NCI-H1048 (cell line): Measurements from ENCODE around the gene STUM.

Experiments
- DNase-seq: peaks from one replicate; lab custom pipeline; 2025; lab: John Stamatoyannopoulos, UW

The STUM gene

DNA sequence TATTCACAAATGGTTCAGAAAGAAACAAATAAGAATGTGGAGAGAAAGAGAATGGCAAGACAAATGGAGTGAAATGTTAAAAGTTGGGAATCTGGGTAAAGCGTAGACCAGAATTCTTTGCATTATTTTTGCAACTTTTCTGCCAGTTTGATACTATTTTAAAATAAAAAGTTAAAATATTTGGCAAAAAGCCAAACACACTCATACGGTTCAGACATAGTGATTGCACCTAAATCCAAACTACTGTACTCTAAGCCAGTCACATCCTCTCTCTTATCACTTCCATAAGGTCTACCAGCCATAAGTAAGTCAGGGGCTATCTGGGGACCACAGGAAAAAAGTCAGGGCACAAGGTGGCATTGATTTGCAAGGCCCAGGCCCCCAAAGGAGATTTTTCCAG, 14.4 kb downstream of the STUM start:
- no peak for DNase-seq

DNA sequence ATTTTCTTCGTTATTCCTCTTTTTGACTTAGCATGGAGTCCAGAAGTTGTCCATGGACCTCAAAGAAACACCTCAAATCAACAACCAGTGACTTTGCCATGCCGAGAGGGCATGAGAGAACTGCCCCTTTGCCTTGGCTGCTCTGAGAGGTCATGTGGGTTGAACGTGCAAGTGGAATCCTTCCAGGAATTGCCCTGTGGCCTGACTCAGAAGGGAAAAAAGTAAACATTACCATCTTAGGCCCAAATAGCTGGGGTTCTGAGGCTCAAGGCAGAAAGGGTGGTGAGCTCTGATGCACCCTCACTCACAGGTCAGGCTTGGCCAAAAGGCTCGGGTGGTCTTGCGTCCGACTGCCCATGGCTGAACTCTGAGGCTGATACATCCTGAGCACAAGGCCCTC, 15.1 kb downstream of the STUM start:
- no peak for DNase-seq

DNA sequence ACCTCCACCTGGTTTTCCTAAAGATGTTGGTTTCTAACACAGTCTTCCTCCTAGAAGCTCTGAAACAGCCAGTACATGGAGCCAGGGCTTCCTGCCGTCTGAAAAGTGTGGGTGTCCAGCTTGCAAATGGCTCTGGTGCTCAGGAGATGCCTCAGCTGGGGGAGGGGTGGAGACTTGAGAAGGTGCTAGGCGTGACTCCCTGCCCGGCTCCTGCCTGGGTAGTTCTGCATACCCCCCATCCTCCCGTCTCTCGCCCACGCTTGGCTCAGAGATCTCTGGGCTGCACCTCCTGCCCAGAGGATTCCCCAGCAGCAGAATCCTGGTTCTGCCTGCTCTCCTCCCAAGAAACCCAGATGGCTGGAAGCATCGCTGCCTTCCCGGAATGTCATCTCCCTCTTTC, 16.9 kb downstream of the STUM start:
- DNase-seq: no peak

DNA sequence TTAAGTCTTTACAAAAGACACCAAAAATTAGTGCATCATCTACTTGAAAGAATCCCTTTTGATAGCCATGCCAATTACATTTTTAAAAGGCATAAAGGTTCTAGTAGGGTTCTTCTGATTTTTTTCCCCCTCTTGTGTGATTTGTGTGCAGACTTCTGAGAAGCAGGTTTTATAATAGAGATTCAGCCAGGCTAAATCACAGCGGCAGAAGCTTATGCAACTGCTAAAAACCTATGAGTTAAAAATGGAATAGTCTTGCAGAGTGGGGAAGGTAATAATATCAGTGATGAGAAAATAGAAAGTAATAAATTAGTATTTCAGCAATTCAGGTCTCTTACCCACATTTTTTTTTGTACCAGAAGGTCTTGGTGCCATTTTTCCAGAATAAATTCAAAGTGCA, 17.7 kb downstream of the STUM start:
- DNase-seq: no peak

DNA sequence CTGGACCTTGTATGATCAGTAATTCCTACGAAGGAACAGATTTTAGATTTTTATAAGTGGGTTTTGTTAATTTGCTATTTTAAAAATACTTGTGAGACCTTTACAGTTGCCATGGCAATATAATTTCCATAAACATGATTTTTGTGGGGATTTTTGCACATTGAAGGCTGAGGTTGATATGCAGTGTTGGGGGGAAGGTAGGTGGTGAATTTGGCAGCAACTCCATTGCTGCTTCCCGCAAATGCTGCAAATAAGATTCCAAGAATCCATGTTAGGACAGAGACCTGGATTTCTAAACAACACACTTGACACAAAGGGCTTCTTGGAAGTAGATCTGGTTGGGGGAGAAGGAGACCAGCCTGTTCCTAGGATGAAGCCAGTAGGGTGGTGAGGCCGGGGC, 18.2 kb downstream of the STUM start:
- DNase-seq: no peak

DNA sequence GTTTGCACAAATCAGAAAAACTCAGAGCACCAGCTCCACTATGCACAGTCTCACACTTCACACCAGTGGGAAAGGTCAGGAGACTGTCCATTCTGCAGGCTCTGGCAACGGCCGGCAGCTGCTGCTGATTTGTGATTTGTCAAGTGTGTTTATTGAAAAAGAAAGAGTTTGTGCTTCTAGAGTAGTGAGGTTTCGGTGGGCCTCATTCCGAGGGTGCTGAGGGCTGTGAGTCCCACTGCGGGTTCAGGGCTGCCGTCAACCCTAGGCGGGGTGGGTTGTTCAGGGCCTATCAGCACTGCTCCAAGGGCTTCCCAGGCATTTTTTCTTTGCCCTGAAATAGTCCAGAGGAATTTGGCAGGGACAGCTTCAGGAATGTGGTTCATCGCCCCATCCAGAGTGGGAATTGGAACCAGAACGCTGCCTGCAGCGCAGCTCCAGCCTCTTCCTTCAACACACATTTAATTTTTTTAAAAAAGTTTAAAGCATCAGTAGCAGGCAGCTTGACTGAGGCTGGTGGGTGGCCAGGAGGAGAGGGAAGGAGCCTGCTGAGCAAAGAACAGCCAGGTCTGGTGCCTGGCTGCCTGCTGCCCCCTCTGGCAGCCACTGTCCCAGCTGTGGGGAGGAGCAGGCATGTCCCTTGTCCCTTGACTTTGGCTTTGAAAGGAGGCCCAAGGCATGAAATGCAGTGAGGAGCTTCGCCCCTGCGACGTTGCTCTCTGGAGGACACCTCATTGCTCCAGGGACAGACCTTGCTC, 19.7 kb downstream of the STUM start:
- no peak for DNase-seq

DNA sequence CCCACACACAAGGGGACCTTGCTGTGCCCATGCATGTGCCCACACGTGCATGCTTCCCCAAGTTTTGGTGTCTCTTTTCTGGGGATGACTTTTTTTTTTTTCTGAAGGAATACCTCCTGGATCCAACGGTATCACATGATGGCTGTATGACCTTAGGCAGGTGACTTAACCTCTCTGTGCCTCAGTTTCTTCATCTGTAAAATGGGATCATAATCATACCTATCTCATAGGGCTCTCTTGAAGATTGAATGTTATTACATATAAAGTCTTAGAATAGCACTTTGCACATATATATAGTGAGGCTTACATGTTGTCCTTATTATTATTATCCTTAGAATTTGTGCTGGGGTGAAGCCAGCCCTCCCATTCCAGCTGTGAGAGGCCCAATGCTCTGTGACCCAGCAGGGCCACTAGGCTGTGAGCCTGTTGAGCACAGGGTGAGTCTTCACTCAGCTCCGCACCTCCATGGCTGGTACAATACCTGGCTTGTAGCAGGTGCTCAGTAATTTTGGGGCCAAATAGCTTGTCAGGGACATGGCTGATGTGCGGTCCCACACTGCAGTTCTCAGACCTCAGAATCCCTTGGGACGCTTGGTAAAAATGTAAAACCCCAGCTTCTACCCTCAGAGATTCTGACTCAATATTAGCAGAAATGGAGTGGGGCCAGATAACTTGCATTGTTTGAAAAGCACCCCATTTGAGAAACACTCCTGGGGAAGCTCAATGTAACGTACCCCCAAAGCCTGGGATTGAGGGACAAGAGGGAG, 20.6 kb downstream of the STUM start:
- DNase-seq: no peak

DNA sequence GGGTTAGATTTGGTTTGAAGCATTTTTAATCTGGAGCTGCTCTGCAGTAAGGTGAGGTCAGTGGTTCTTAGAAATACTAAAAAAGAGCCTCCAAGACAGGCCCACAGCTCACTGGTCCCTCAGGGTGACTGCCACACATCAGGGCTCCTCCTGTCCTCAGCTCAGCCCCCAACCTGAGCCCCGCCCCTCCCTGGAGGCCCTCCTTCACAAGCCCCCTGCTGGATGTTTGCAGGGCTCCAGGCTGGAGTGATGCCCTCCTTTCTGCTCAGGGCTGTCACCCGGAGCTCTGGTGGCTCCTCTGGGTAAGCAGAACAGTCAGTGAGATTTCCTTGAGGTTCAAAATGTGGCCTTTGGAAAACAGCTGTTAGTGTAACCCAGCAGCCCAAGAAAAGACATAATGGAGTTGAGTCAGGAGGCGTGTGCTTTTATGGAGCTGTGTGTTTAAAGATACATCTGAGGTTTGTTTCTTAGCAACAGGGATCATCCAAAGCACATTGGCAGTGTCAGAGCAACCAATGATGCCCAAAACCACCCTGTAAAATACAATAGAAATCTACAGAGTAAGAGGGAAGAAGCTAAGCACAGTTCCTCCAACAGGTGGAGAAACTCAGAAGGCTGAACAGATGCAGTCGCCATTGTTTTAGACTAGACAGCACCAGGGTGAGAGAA, 21.4 kb downstream of the STUM start:
- DNase-seq: no peak

DNA sequence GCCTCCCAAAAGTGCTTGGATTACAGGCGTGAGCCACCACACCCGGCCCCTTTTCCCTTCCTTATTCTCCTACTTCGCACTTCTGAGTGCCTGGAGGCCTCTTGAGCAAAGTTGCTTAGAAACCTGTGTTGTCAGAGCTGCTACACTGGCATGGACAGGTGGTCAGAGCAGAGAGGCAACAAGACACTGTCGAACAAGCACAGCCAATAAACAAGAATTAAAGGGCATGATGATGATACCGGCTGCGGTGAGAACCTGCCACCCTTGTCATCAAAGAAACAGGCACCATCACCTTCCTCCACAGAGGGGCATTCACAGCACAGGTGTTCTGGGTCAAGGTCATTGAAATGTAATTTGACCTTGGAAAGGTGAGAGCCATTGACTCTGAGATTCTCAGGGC, 23.3 kb downstream of the STUM start:
- no peak for DNase-seq

DNA sequence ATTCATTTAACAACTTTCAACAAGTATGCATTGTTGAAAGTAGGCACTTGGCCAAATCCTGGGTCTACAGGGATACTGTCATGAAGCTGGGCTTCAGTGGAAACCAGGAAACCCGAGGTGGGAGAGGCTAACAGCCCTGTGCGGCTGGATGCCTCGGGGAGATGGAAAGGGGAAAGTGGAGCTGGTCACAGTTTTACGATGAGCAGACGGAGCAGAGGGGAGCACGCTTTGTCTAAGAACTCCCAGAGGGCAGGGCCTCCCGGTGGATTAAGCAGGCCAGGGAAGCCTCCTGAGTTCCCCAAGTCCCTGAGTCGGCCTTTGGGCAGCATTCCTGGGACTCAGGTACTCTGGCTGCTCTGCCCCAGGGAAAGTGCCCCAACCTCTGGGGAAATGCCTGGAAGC, 23.8 kb downstream of the STUM start:
- DNase-seq: no peak

DNA sequence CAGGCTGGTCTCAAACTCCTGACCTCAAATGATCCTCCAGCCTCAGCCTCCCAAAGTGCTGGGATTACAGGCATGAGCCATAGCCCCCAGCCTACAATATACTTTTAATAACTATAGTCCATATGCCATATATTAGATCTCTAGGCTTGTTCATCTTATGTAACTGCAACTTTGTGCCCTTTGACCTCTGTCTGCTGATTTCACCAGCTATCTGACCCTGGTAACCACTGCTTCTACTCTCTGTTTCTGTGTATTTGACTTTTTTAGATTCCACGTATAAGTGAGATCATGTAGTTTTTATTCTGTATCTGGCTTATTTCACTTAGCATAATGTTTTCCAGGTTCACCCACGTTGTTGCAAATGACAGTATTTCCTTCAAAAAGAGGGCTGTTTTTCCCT, 25.5 kb downstream of the STUM start:
- no peak for DNase-seq

DNA sequence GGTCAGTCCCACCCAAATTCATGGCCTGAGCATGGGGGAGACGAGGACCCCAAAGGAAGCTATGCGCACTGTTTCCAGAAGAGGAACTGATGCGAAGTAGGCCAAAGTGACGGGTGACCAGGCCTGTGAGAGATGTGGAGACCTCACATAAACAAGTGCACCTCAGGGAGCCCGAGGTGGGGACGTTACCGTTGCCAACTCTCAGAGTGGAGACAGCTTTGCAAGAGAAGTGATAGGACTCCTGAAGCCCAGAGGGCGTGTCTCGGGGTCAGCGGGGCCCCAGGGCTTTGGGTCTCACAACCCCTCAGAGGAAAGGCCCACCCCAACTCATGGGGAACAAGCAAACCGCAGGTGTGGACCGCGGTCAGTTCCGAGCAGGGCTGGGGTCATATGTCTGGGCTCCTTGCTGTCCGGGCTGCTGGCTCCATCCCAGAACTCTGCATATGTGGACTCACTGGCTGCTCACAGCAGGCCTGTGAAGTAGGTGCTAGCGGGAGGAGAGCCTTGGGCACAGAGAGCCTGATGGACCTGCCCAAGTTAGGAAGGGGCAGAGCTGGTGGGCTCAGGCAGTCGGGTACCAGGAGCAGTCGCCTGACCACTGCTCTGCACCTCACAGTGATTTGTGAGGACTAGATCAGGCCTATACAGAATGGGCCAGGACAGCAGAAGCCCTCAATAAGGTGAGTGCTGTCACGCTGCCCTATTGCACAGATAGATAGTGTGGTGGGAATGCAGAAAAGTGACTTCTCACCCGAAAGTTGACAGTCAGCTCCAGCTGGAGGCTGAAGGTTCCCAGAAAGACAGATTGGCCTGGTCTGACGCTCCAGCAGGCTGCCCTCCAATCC, 26.2 kb downstream of the STUM start:
- DNase-seq: no peak

DNA sequence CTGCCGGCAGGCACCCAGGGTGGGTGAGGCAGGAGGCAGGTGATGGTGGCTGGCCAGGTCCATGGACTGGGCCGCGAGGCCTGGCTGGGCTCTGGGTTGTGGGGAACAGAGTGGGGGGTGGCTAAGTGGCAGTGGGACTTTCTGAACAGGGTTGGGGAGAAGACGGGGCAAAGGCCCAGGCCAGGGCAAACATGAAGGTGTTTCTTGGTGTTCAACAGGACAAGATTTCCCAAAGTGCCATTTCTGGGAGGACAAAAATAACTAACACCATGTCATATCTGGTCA, 26.8 kb downstream of the STUM start:
- DNase-seq: no peak

DNA sequence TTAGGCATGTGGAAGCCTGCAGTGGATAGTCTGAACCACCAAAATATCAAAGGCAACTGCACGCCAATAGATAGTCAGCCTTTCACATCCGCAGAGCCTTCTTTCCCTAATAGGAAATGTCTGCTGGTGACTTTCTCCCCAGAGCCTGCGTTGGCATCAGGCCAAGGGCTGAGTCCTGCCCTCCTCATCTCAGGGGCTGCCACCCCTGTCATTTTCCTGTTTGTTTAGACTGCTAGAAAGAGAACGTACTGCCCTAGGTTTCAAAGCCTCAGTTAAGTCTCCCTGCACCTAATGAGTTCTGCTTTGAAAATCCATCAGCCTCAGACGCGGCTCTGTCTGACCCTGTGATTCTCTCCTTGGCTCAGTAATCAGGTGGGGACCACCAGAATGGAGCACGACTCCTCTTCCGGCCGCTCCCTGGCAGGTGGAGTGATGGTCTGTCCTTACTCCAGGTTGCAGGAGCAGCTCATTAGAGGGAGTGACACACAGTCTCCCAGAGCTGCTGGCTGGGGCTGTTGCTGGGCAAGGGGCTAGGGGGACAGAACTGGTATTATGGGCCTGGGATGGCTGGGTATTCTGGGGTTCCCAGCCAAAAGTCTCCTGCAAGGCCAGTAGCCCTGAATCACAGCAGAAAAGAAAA, 27.3 kb downstream of the STUM start:
- no peak for DNase-seq

DNA sequence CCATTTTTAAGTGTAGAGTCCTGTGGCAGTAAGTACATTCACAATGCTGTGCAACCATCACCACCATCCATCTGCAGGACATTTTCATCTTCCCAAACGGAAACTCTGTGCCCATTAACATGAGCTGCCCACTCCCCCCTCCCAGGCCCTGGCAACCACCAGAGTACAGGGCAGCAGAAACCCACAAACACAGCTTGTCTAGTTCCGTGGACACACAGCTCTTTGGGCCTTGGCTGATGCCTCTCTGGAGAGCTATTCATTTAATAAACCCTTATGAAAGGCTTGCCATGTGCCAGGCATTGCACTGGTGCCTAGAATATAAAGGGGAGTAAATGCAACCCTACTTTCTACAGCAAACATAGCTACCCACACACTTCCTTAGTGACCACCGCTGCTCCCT, 28.0 kb downstream of the STUM start:
- DNase-seq: no peak

DNA sequence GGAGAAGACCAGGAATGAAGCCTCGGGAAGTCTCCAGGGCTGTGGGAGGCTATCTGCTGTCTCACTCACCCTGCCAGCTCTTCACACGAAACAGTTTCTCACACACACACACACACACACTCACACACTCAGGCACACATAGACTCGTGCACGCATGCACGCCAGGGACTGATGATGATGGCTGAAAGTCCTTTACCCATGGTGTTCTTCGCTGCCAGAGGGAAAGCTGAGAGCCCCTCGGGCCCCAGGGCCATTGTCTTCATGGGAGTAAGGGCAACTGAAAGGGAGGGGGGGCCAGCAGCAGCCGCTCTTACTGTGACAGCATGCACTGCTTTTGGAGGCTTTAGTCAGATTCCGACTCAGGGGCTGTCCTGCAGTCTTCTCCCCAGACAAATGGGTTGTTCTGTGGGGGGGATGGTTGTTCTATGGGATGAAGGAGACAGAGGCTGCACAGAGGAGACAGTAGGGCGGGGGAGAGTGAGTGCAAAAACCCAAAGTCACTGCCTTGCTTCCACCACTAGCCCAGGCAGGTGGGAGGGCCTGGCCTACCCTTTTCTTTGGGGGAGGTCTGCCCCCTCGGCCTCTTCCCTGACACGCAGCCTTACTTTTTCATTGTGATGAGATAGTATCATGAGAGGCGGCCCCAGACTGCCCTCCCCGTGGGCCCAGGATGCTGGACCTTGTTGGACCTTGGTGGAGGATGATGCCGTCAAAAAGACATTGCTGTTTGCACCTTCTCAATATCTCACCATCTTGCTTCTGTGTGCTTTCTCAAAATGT, 29.0 kb downstream of the STUM start:
- DNase-seq: no peak

DNA sequence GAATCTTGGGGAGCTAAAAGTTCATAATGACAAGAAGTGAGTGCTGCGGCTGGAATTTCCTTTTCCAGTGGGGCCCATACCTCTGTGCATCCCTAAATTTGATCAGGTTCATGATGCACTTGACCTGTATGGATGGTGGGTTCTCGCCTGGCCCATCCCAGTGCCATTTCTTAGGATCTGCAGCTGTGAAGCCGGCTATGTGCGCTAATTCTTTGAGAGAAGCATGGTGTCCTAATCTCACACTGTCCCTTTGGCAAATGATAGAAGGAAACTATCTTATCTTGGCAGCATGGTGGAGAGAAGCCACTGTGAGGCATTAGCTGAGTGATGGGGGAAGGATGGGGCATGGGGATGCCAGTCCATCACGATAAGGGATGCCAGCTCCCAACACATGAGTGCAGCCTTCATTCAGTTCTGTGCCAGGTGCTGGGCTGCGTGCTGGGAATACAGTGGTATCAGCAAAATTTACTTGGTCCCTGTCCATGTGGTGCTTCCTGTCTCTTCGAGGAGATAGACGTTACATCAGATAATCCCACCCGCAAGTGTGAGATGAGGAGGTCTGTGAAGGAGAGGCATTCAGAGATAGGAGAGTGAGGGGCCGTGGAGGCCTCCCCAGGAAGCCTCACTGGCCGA, 30.5 kb downstream of the STUM start:
- no peak for DNase-seq

DNA sequence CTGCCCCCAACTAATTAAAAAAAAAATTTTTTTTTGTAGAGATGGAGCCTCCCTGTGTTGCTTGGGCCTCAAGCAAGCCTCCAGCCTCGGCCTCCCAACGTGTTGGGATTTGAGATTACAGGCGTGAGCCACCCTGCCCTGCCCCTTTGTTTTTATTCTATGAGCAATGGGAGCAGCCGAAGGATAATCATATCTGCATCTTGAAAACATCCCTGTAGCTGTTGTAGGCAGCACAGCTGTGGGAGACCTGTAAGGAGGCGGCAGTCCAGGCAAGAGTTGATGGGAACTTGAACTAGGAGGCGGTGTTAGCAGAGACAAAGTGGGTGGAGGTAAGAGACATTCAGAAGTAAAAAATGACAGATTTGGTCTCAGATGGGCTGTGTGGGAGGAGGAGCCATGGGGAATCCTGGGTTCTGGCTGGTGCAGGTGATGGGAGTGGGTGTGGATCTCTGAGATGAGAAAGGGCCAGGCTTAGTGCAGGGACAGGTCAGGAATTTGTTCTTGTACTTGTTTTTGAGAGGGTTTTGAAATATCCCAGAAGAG, 31.3 kb downstream of the STUM start:
- no peak for DNase-seq

DNA sequence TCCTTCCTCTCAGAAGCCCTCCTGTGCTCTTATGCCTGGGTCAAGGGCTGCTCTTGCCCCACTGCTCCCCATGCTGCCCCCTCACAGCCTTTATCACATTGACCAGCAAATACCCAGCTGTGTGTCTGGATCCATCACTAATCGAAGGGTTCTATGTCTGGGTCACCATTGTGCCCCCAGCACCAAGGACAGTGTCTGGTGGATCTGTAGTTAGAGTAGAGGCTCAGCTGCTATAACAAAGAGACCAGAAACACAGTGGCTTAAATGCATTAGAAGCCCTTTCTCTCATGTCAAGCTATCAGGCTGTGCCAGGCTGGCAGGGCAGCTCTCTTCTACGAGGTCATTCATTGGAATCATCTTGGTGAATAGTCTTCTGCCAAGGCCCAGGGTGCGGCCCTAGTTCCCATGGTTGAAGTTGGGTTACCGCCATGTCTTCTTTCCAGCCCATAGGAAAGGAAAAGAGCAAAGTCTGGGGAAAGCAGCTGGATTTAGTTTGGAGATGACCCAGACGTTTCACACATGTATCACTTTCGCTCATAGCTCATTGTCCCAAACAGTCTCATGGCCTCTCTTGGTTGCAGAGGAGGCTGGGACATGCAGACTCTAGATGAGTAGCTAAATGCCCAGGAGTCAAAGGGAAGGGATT, 32.2 kb downstream of the STUM start:
- DNase-seq: no peak
